ENCODE measurements around the gene PRSS38.

DNA sequence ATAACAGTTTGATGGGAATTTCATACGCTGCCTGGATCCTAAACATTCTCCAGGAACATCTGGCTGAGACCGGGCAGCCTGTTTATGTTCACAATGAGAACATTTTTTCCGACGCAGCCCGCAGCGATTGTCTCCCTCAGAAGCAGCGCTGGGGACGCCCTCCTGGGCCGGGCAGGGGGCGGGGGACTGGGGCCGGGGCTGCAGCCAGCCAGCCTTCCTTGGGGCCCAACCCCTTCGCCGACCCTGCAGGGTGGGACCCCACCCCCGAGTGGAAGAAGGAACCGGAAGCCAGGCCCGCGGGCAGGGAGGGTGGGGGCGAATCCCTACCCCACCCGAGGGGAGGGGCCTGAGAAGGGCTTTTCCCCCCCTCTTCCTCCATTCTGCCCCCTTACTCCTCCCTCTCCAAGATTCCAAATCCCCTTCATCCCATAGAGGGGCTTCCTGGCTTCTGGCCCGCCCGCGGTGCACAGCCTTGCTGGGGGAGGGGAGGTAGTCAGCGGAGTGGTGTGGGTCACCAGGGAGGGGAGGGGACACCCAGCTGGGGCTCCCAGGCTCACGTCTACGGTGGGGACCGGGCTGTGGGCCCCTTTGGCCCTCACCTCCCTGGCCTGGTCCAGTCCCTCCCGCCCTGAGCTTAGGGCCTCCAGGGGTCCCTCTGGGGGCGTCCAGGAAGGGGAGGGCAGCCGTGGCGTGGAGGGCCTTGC is 71.7 kb downstream of the PRSS38 start:
- TF ChIP-seq MTA2 (IDR thresholded peaks at IDR 0.05; ENCODE audit: low read depth) (no peak), TAF1 (IDR thresholded peaks at IDR 0.05; ENCODE audit: borderline replicate concordance, low read depth, low read length) (no peak), CTCF (IDR thresholded peaks at IDR 0.05 in 2 of 3, conservative IDR thresholded peaks at IDR 0.05 in 1 of 3; ENCODE audit: control insufficient read depth in 2 of 3, extremely low read depth in 1 of 3, insufficient read depth in 1 of 3, low read depth in 3 of 3, low read length in 3 of 3) (no peak), JUNB (IDR thresholded peaks at IDR 0.05) (no peak), USF2 (IDR thresholded peaks at IDR 0.05; ENCODE audit: borderline replicate concordance, low read depth, low read length) (no peak), EZH2 (IDR thresholded peaks at IDR 0.05; ENCODE audit: borderline replicate concordance, control insufficient read depth, low read depth, low read length) (no peak), NFIC (IDR thresholded peaks at IDR 0.05; ENCODE audit: low read depth, low read length) (no peak), ZBTB40 (IDR thresholded peaks at IDR 0.05; ENCODE audit: borderline replicate concordance) (no peak), NR2C2 (IDR thresholded peaks at IDR 0.05; ENCODE audit: borderline replicate concordance, control insufficient read depth, insufficient read length, low read depth) (no peak), POLR2AphosphoS5 (IDR thresholded peaks at IDR 0.05; ENCODE audit: low read length) (no peak), SMC3 (IDR thresholded peaks at IDR 0.05; ENCODE audit: borderline replicate concordance, low read length) (no peak)
- TF ChIP-seq, protein P1, sequence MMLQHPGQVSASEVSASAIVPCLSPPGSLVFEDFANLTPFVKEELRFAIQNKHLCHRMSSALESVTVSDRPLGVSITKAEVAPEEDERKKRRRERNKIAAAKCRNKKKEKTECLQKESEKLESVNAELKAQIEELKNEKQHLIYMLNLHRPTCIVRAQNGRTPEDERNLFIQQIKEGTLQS (IDR thresholded peaks at IDR 0.05; ENCODE audit: borderline replicate concordance, extremely low read depth, low read depth, low read length) = no peak
- TF ChIP-seq, protein P2, sequence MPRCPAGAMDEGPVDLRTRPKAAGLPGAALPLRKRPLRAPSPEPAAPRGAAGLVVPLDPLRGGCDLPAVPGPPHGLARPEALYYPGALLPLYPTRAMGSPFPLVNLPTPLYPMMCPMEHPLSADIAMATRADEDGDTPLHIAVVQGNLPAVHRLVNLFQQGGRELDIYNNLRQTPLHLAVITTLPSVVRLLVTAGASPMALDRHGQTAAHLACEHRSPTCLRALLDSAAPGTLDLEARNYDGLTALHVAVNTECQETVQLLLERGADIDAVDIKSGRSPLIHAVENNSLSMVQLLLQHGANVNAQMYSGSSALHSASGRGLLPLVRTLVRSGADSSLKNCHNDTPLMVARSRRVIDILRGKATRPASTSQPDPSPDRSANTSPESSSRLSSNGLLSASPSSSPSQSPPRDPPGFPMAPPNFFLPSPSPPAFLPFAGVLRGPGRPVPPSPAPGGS (IDR thresholded peaks at IDR 0.05; ENCODE audit: borderline replicate concordance, insufficient read depth, low read depth, low read length, poor library complexity, severe bottlenecking) = no peak

Measured in GM12878 (cell line).